CD4-positive, alpha-beta T cell treated with Interleukin-4 for 4 hours (primary cell): ENCODE measurements around the gene MRPL17.

Source experiments
- DNase-seq: peaks from one replicate; pipeline ENCODE4 v3.0.0-alpha.2; 2020

MRPL17 gene

GRCh38 chr11:6653656-6654055 lies 29.5 kb downstream of the MRPL17 start:
- no peak for DNase-seq

GRCh38 chr11:6653097-6653496 lies 30.0 kb downstream of the MRPL17 start:
- DNase-seq, result no peak

- DNase-seq, result no peak
Observed at GRCh38 chr11:6652182-6652581, 31.0 kb downstream of the MRPL17 start.

GRCh38 chr11:6650980-6651379 lies 32.2 kb downstream of the MRPL17 start:
- DNase-seq, result peak; percentile 38

GRCh38 chr11:6650104-6650503 lies 33.0 kb downstream of the MRPL17 start:
- no peak for DNase-seq

- no peak for DNase-seq
Observed at GRCh38 chr11:6648501-6648900, 34.6 kb downstream of the MRPL17 start.

GRCh38 chr11:6647836-6648235 lies 35.3 kb downstream of the MRPL17 start:
- DNase-seq, result no peak

GRCh38 chr11:6646918-6647679 lies 36.0 kb downstream of the MRPL17 start:
- peak; percentile 18 for DNase-seq

GRCh38 chr11:6646576-6646917 lies 36.6 kb downstream of the MRPL17 start:
- DNase-seq, result no peak

GRCh38 chr11:6646071-6646470 lies 37.1 kb downstream of the MRPL17 start:
- DNase-seq, result no peak

GRCh38 chr11:6642957-6643356 lies 40.2 kb downstream of the MRPL17 start:
- DNase-seq, result no peak

GRCh38 chr11:6640985-6641701 lies 42.0 kb downstream of the MRPL17 start:
- DNase-seq, result no peak

- no peak for DNase-seq
Observed at GRCh38 chr11:6640036-6640984, 42.8 kb downstream of the MRPL17 start.

GRCh38 chr11:6638429-6638828 lies 44.7 kb downstream of the MRPL17 start:
- DNase-seq, result no peak

GRCh38 chr11:6637871-6638270 lies 45.3 kb downstream of the MRPL17 start:
- no peak for DNase-seq

- no peak for DNase-seq
Observed at GRCh38 chr11:6636480-6636879, 46.7 kb downstream of the MRPL17 start.

- no peak for DNase-seq
Observed at GRCh38 chr11:6635082-6635932, 47.8 kb downstream of the MRPL17 start.

- DNase-seq, result no peak
Observed at GRCh38 chr11:6634534-6634933, 48.6 kb downstream of the MRPL17 start.

GRCh38 chr11:6633422-6634408 lies 49.4 kb downstream of the MRPL17 start:
- no peak for DNase-seq

GRCh38 chr11:6632116-6633073 lies 50.7 kb downstream of the MRPL17 start:
- DNase-seq, result no peak
